K562 (cell line): Measurements from ENCODE around the gene EMC8. TPM values are rescaled to one million over a fixed set of nuclear protein-coding genes. Genes with fewer than 3 reads are reported as not detected.

Experiments
- ATAC-seq: fragments of 200-7000 bp; cut with Tn5 transposase; 3 replicates; pipeline ENCODE4 v1.9.1; 2020; ENCODE audit warnings: moderate library complexity
- BruUV-seq: library from RNA; stranded (reverse); fragments of 400-500 nt; replicated peaks from 2 replicates; lab custom pipeline; 2021; lab: Mats Ljungman, UMichigan
- CTCF ChIA-PET: fragments of 300-600 bp; formaldehyde crosslinking; extraction: SDS; loops from one replicate; lab custom pipeline; 2021; ENCODE audit warnings: low intra/inter-chr PET ratio; lab: Yijun Ruan, JAX
- POLR2A ChIA-PET: fragments of 300-600, 350-650 bp; sonication (Branson Sonifier 250); formaldehyde crosslinking; extraction: SDS; loops from one replicate; lab custom pipeline; 2021; ENCODE audit warnings: antibody characterized with exemption, inconsistent platforms; lab: Yijun Ruan, JAX
- DNase-seq, 4 experiments: peaks; one replicate each; pipeline versions ENCODE4 v3.0.0 to v3.0.0-alpha.2; 2011 to 2018; ENCODE audit warnings: low spot score in 3 of 4, mixed read lengths in 3 of 4; ENCODE audit errors: extremely low read depth in 1 of 4
- FAIRE-seq: peaks from 2 replicates; lab custom pipeline; 2011; peaks lifted over from hg19 to GRCh38; lab: Jason Lieb, UNC
- H2AFZ ChIP-seq: 2 replicates; pipeline ENCODE4 v1.6.0; 2011; ENCODE audit warnings: low read depth, low read length, control low read depth, inconsistent platforms
- H3K27ac ChIP-seq: fragments of 200-600 bp; 3 replicates; pipeline ENCODE4 v1.8.0; 2011; ENCODE audit warnings: low read depth, mild to moderate bottlenecking, control low read depth, inconsistent platforms, low read length, moderate library complexity, mixed read lengths; ENCODE audit errors: extremely low read depth
- H3K27me3 ChIP-seq, 2 experiments: fragments of 300-600 bp in 1 of 2; 2 replicates in 1 of 2; 3 replicates in 1 of 2; pipeline versions ENCODE4 v1.6.0 to v1.8.0; 2011; ENCODE audit warnings: inconsistent platforms in 2 of 2, low read length in 2 of 2, mild to moderate bottlenecking in 1 of 2, mixed read lengths in 1 of 2, moderate library complexity in 1 of 2; ENCODE audit not compliant: control insufficient read depth in 2 of 2, insufficient read depth in 2 of 2
- H3K36me3 ChIP-seq: fragments of 300-600 bp; 3 replicates; pipeline ENCODE4 v1.8.0; 2011; ENCODE audit warnings: mild to moderate bottlenecking, low read length, inconsistent platforms; ENCODE audit not compliant: control insufficient read depth, insufficient read depth
- H3K4me1 ChIP-seq, 2 experiments: fragments of 200-600 bp in 1 of 2; replicated peaks in 1 of 2; 2 replicates in 1 of 2; 3 replicates in 1 of 2; pipeline versions ENCODE4 v1.5.1 to v1.8.0; 2011; ENCODE audit warnings: inconsistent platforms in 2 of 2, low read length in 2 of 2, mild to moderate bottlenecking in 1 of 2, mixed read lengths in 1 of 2, moderate library complexity in 1 of 2; ENCODE audit not compliant: control insufficient read depth in 2 of 2, insufficient read depth in 2 of 2
- H3K4me2 ChIP-seq: 2 replicates; pipeline ENCODE4 v1.6.1; 2011; ENCODE audit warnings: low read length, control low read depth, inconsistent platforms, mixed read lengths; ENCODE audit not compliant: insufficient read depth
- H3K4me3 ChIP-seq: fragments of 200-600 bp; sonication (generic), shearing (Covaris generic); 2 replicates; pipeline ENCODE4 v1.5.1; 2016; ENCODE audit warnings: control low read depth, inconsistent platforms
- H3K79me2 ChIP-seq: fragments of 200-600 bp; 3 replicates; pipeline ENCODE4 v1.8.0; 2011; ENCODE audit warnings: low read length, inconsistent platforms; ENCODE audit not compliant: control insufficient read depth, insufficient read depth
- H3K9ac ChIP-seq, 2 experiments: 2 replicates each; pipeline versions ENCODE4 v1.6.0 to v1.6.1; 2011; ENCODE audit warnings: low read depth in 2 of 2, low read length in 2 of 2, control low read depth in 1 of 2, inconsistent platforms in 1 of 2, mild to moderate bottlenecking in 1 of 2, mixed read lengths in 1 of 2; ENCODE audit not compliant: insufficient read depth in 1 of 2
- H3K9me1 ChIP-seq: one replicate; pipeline ENCODE4 v1.6.0; 2011; ENCODE audit warnings: inconsistent platforms, mild to moderate bottlenecking, low read length, moderate library complexity; ENCODE audit not compliant: control insufficient read depth, insufficient read depth
- H3K9me3 ChIP-seq: replicated peaks from 2 replicates; pipeline ENCODE4 v1.5.1; 2011; ENCODE audit warnings: low read depth, low read length, inconsistent platforms; ENCODE audit not compliant: control insufficient read depth, insufficient read depth
- H4K20me1 ChIP-seq: replicated peaks from 2 replicates; pipeline ENCODE4 v1.6.1; 2011; ENCODE audit warnings: low read length, inconsistent platforms, mixed read lengths; ENCODE audit not compliant: control insufficient read depth, insufficient read depth
- ARID3A ChIP-seq: IDR thresholded peaks from 2 replicates; pipeline ENCODE4 v1.6.1; 2012; ENCODE audit warnings: low read depth, low read length, improper control_type of control experiment, borderline replicate concordance
- CAMTA2 ChIP-seq: fragments of 250-450 bp; sonication (Bioruptor Pico); conservative IDR thresholded peaks from 2 replicates; pipeline ENCODE4 v1.5.1; 2022
- CBX8 ChIP-seq: fragments of 200-600 bp; sonication (generic); IDR thresholded peaks from 2 replicates; pipeline ENCODE4 v1.6.1; 2012; ENCODE audit warnings: borderline replicate concordance, mixed run types, low read depth, mild to moderate bottlenecking, moderate library complexity, mixed read lengths, low read length, control low read depth, inconsistent platforms; ENCODE audit not compliant: poor library complexity, severe bottlenecking; ENCODE audit errors: extremely low read depth
- FIP1L1 ChIP-seq: fragments of 200-400 bp; formaldehyde crosslinking; IDR thresholded peaks from 2 replicates; pipeline ENCODE4 v1.6.1; 2018; ENCODE audit warnings: mild to moderate bottlenecking, low read depth, low read length; ENCODE audit not compliant: poor library complexity, severe bottlenecking
- IRF2 ChIP-seq: sonication (generic); formaldehyde crosslinking; IDR thresholded peaks from 2 replicates; pipeline ENCODE4 v1.8.1; 2022; ENCODE audit warnings: mild to moderate bottlenecking, missing genetic modification reagents
- KDM1A ChIP-seq, 2 experiments: fragments of 450-650 bp; IDR thresholded peaks; 2 replicates each; pipeline ENCODE4 v1.6.1; 2016; ENCODE audit warnings: mild to moderate bottlenecking in 2 of 2
- MECOM ChIP-seq: fragments of 250-450 bp; sonication (Bioruptor Pico); IDR thresholded peaks from 2 replicates; pipeline ENCODE4 v1.8.0; 2022; ENCODE audit warnings: inconsistent platforms
- MXI1 ChIP-seq: IDR thresholded peaks from 2 replicates; pipeline ENCODE4 v1.6.1; 2011; ENCODE audit warnings: low read depth, mild to moderate bottlenecking, improper control_type of control experiment, low read length
- NFRKB ChIP-seq: fragments of 450-650 bp; IDR thresholded peaks from 2 replicates; pipeline ENCODE4 v1.6.1; 2016; ENCODE audit warnings: low read depth
- NR0B1 ChIP-seq: fragments of 450-650 bp; IDR thresholded peaks from one replicate; pipeline ENCODE4 v1.6.1; 2018; ENCODE audit warnings: mild to moderate bottlenecking, moderate library complexity; ENCODE audit not compliant: partially characterized antibody
- SMAD3 ChIP-seq: fragments of 450-650 bp; formaldehyde crosslinking; conservative IDR thresholded peaks from 2 replicates; pipeline ENCODE4 v1.4.0; 2020; ENCODE audit warnings: mild to moderate bottlenecking
- TOE1 ChIP-seq, 2 experiments: fragments of 450-650 bp in 1 of 2; sonication (generic) in 1 of 2; formaldehyde crosslinking in 1 of 2; IDR thresholded peaks; 2 replicates each; pipeline versions ENCODE4 v1.7.1 to v1.8.0; 2016 to 2022; ENCODE audit warnings: borderline replicate concordance in 2 of 2, mild to moderate bottlenecking in 2 of 2, antibody characterized with exemption in 1 of 2, inconsistent platforms in 1 of 2, low read depth in 1 of 2, missing genetic modification reagents in 1 of 2, moderate library complexity in 1 of 2
- ZNF134 ChIP-seq: fragments of 250-450 bp; sonication (Bioruptor Pico); conservative IDR thresholded peaks from 2 replicates; pipeline ENCODE4 v1.4.0; 2020
- ZNF140 ChIP-seq: fragments of 250-450 bp; sonication (Bioruptor Pico); IDR thresholded peaks from 2 replicates; pipeline ENCODE4 v1.8.0; 2021; ENCODE audit warnings: moderate library complexity, mild to moderate bottlenecking, inconsistent platforms
- ZNF175 ChIP-seq: fragments of 200-800 bp; sonication (Bioruptor generic); IDR thresholded peaks from 2 replicates; pipeline ENCODE4 v1.6.1; 2016; ENCODE audit warnings: low read depth, mild to moderate bottlenecking, missing genetic modification characterization, missing compliant biosample characterization
- ZNF398 ChIP-seq: fragments of 250-450 bp; sonication (Bioruptor Pico); IDR thresholded peaks from 2 replicates; pipeline ENCODE4 v1.8.0; 2021; ENCODE audit warnings: moderate library complexity, mild to moderate bottlenecking, inconsistent platforms
- ZNF699 ChIP-seq: fragments of 250-450 bp; sonication (Bioruptor Pico); IDR thresholded peaks from 2 replicates; pipeline ENCODE4 v1.8.0; 2021; ENCODE audit warnings: mild to moderate bottlenecking, moderate library complexity; ENCODE audit not compliant: insufficient replicate concordance
- ZNF785 ChIP-seq: fragments of 250-450 bp; sonication (Bioruptor Pico); IDR thresholded peaks from 2 replicates; pipeline ENCODE4 v1.4.0; 2020; ENCODE audit warnings: mild to moderate bottlenecking
- WGBS: fragments of 100-300 bp; shearing (Covaris generic); methylation state at CpG from one replicate; pipeline ENCODE4 v1.1.6; 2016; ENCODE audit warnings: low coverage, mixed read lengths; ENCODE audit not compliant: insufficient coverage; ENCODE audit errors: missing lambda C conversion rate; 5-methylcytosine and 5-hydroxymethylcytosine counted together
- in situ Hi-C: fragments of 300-500 bp; cut with MboI; formaldehyde crosslinking; loops from 4 replicates; pipeline ENCODE4 v1.15.0; 2018; ENCODE audit warnings: inconsistent platforms, mixed read lengths
- intact Hi-C: fragments of 100-400 bp; cut with micrococcal nuclease; formaldehyde crosslinking; loops from 2 replicates; pipeline ENCODE4 v1.14.2; 2022
- polyA plus RNA-seq, 8 experiments: library from polyadenylated mRNA; depleted of rRNA in 4 of 8; stranded (reverse) in 5 of 8; unstranded in 3 of 8; fragments of >200 nt; fragmentation: Nextera tagmentation in 2 of 8; fragmentation: Illumina TruSeq in 1 of 8; extraction: Ambion mirVana in 2 of 8; extraction: Trizol in 1 of 8; gene quantifications; 2 replicates each; pipeline versions ENCODE4 v1.2.1 to v1.2.3, GENCODE V29; 2011 to 2014; ENCODE audit warnings: inconsistent platforms in 1 of 8, missing spikeins in 1 of 8
- total RNA-seq, 7 experiments: library from RNA; depleted of rRNA in 6 of 7; stranded (reverse); fragments of >200 nt in 6 of 7; fragmentation: Illumina TruSeq in 2 of 7; extraction: Trizol in 2 of 7; gene quantifications; 2 replicates each; pipeline versions ENCODE4 v1.2.1 to v1.2.3, GENCODE V29; 2011 to 2021; ENCODE audit warnings: low replicate concordance in 1 of 7

EMC8 gene
- total and polyA plus RNA-seq, 9 of the 15 experiments (the other 6 are each of a cell fraction or from before 2014, with no cell fraction given), result 11.4 to 81.8 (median 48.6) TPM

- DNase-seq (no peak), ATAC-seq (no peak), FAIRE-seq (no peak)
- Histone ChIP-seq H2AFZ (no peak overlapping the region), H3K4me3 (no peak overlapping the region), H4K20me1 (peaks cover 3% of the 10 kb centered on the region), H3K79me2 (no peaks in the 10 kb centered on the region), H3K4me2 (no peak overlapping the region), H3K36me3 (peaks cover 29% of the 10 kb centered on the region; the same call in 2 of the 3 replicates), H3K27ac (no peak overlapping the region), H3K27me3 (peaks cover 27 to 35% of the 10 kb centered on the region in 2 experiments; a peak in 4 of 5 replicates), H3K9me3 (no peaks in the 10 kb centered on the region), H3K9ac (no peak overlapping the region), H3K9me1 (no peaks in the 10 kb centered on the region), H3K4me1 (peaks cover 0 to 9% of the 10 kb centered on the region in 2 experiments; a peak in 2 of 5 replicates)
- BruUV-seq, result no TSS peak
- intact Hi-C loops (no loop called here), in situ Hi-C loops (no loop called here)
- TF ChIP-seq IRF2 (CRISPR knock-in tag) (no peak), ZNF140 (CRISPR knock-in tag) (no peak), NFRKB (no peak), MXI1 (no peak), NR0B1 (no peak), ZNF785 (no peak), ZNF398 (CRISPR knock-in tag) (no peak), TOE1 (IDR thresholded peaks at IDR 0.05; ENCODE audit: borderline replicate concordance) (no peak), TOE1 (CRISPR knock-in tag; IDR thresholded peaks at IDR 0.05; ENCODE audit: borderline replicate concordance, low read depth) (no peak), ZNF699 (CRISPR knock-in tag) (no peak), KDM1A (IDR thresholded peaks at IDR 0.05) (no peak), ZNF134 (CRISPR knock-in tag) (no peak), CBX8 (no peak), SMAD3 (CRISPR knock-in tag) (no peak), ZNF175 (CRISPR knock-in tag) (no peak), CAMTA2 (CRISPR knock-in tag) (no peak), FIP1L1 (no peak), MECOM (CRISPR knock-in tag) (no peak), ARID3A (no peak)
- WGBS, result 94% methylated on average over 3 of the region's 7 CpGs
- ChIA-PET CTCF (no interaction called here), POLR2A (no interaction called here)
Observed at GRCh38 chr16:85808926-85809325, 9.6 kb upstream of the EMC8 start.
